Measurements from ENCODE around the gene CEP112. TPM values are rescaled to one million over a fixed set of nuclear protein-coding genes. Genes with fewer than 3 reads are reported as not detected.

Gene CEP112
- 9.2 and 9.7 TPM in 2 replicates for total RNA-seq

DNA sequence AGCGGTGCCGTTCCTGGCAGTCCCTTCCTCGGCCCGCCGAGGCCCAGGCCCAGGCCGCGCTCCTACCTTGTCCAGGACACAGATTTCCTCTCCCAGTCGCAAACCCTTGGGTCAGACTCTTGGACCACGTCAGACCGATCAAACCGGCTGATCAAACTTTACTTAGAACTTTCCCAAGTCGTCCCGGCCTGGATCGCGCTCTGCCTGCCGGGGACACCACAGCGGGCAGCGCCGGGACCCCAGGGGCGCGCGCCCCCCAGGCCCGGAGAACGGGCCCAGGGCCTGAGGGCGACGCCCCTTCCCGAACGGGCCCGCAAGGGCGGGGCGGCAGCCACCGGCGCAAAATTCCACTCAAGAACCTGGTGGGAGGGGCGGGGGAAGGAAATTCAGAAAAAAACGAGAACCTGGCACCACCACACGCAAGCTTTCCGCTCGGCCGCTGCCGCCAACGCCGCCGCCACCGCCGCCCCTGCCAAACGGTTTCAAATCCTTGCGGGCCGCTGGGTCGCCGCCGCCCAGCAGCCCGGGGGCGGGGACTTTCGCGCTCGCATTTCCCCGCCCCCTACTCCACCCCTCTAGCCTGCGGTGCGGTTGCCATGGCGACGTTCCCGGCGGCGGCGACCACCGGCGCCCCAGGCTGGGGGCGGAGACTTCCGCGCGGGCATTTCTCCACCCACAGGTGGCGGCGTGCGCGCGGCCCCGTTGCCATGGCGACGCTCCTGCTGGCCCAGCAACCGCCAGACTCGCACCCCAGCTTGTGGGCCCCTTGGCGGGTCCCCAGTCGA is at the start of gene CEP112:
TSS of gene CEP112 (minus strand) at position 541 of the 785 bp plus-strand sequence.

GRCh38 chr17:66228887-66229782 is 37.2 kb upstream of the CEP112 start, which contains the start of gene APOH:
Gene APOH, minus strand, starts transcription at chr17:66229415. Its CDS starts 36 bp downstream, at chr17:66229379.

Other genes starting within 250 kb of the CEP112 start
- gene APOH, start 37.3 kb upstream of the CEP112 start, total RNA-seq: not detected in 2 replicates
- 19.6 and 59.8 TPM in 2 replicates for gene PRKCA, start 110.5 kb upstream of the CEP112 start, total RNA-seq